22Rv1 (cell line): ENCODE results near the gene ABCC4.

Experiments
- ZFX ChIP-seq: fragments of 450-650 bp; IDR thresholded peaks from 2 replicates; pipeline ENCODE4 v1.6.1; 2017; ENCODE audit warnings: antibody characterized with exemption, borderline replicate concordance
- TF ChIP-seq, protein P1 (sequence below): fragments of 450-650 bp; IDR thresholded peaks from 2 replicates; pipeline ENCODE4 v1.5.1; 2017; ENCODE audit warnings: mild to moderate bottlenecking

DNA sequence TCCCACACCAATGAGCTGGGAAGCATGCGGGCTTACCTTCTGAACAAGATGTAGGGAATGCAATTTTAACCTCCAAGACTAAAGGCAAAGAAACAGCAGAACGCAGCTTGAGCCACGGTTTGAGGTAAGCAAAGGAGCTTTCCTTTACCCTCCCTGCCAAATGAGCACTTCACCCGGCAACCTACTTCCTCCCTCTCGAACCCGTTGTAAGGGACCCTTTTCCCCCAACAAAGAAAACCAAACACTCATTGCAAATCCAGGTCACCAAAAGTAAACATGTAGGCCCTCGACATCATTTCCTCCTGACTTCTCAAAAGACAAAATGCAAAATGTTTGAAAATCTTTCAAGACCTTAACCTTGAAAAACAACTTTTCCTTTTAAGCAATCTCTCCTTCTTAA is 65.3 kb downstream of the ABCC4 start:
- TF ChIP-seq, protein P1, sequence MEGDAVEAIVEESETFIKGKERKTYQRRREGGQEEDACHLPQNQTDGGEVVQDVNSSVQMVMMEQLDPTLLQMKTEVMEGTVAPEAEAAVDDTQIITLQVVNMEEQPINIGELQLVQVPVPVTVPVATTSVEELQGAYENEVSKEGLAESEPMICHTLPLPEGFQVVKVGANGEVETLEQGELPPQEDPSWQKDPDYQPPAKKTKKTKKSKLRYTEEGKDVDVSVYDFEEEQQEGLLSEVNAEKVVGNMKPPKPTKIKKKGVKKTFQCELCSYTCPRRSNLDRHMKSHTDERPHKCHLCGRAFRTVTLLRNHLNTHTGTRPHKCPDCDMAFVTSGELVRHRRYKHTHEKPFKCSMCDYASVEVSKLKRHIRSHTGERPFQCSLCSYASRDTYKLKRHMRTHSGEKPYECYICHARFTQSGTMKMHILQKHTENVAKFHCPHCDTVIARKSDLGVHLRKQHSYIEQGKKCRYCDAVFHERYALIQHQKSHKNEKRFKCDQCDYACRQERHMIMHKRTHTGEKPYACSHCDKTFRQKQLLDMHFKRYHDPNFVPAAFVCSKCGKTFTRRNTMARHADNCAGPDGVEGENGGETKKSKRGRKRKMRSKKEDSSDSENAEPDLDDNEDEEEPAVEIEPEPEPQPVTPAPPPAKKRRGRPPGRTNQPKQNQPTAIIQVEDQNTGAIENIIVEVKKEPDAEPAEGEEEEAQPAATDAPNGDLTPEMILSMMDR: no peak
- TF ChIP-seq ZFX: no peak
